OCI-M2 (cell line): ENCODE measurements around the gene TIAM2.

Source experiments
- DNase-seq: peaks from one replicate; lab custom pipeline; 2025; ENCODE audit not compliant: unreplicated experiment; lab: John Stamatoyannopoulos, UW

The TIAM2 gene

DNA sequence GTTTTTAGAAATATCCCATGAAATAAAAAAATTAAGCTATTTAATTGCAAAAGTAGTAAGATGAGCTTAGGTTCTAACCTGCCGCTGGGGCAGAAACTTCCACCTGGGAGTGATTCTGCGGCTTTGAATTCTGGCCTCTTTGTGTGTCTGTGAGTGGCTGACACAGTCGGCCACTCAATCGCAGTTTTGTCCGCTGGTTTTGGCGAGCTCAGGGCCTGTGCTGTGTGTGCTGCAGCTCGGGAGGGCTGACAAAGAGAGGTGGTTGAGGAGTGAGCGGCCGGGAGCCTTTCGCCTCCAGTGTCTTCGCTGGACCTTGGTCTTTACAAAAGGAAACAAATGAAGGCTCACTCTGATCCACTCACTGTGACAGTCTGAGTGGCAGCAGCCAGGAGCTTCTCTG lies 128.4 kb downstream of the TIAM2 start:
- DNase-seq: no peak

DNA sequence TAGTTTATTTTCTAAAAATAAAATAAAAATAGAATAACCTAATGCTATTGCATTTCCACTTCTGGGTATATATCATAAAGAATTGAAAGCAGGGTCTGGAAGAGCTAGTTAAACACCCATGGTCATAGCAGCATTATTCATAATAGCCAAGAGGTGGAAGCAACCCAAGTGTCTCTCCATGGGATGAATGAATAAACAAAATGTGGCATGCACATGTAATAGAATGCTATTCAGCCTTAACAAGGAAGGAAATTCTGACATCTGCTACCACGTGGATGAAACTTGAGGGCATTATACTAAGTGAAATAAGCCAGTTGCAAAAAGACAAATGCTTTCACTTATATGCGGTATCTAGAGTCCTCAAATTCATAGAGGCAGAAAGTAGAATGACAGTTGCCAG lies 130.8 kb downstream of the TIAM2 start:
- no peak for DNase-seq

GRCh38 chr6:155126727-155127439 lies 131.8 kb downstream of the TIAM2 start:
- DNase-seq: no peak

DNA sequence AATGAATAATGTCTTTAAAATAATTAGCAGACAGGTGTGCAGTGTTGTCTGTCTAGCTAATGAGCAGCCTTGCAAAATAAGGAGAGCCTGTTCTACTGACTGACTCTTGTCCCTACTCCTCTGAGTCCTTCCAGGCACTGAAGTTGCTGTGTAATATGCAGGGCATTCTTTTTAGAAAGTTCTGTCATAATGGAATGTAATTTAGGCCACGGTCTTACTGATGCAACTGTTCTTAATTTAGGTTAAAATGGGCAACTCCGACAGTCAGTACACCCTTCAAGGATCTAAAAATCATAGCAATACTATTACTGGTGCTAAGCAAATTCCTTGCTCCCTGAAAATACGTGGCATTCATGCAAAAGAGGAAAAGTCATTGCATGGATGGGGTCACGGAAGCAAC lies 133.9 kb downstream of the TIAM2 start:
- no peak for DNase-seq

DNA sequence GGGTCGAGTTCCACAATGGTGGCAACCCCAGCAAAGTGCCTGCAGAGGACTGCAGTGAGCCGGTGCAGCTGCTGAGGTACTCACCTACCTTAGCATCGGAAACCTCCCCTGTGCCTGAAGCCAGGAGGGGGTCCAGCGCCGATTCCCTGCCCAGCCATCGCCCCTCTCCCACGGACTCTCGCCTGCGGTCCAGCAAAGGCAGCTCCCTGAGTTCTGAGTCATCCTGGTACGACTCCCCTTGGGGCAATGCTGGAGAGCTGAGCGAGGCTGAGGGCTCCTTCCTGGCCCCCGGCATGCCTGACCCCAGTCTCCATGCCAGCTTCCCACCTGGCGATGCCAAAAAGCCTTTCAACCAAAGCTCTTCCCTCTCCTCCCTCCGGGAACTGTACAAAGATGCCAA lies 134.6 kb downstream of the TIAM2 start:
- DNase-seq: no peak

GRCh38 chr6:155130161-155130853 lies 135.2 kb downstream of the TIAM2 start:
- no peak for DNase-seq

- DNase-seq: no peak
Observed at GRCh38 chr6:155132617-155133016, 137.5 kb downstream of the TIAM2 start.

DNA sequence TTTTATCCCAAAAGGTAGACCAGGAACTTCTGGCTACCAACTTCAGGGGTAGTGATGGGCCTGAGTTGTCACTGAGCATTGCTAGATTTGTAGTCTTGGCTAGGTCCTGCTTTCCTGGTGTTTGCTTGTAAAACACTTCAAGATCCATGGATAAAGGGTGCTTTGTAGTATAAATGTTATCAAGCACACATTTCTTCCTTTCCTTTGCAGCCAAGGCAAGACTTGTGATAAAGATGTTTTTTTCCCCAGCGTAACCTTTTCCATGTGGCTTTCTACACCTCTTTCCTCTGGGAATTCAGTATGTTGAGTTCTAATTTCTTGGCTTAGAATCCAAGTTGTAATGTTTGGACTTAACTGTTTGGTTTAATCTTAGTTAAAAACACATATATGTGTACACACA lies 145.9 kb downstream of the TIAM2 start:
- DNase-seq: no peak

GRCh38 chr6:155141512-155141911 lies 146.4 kb downstream of the TIAM2 start:
- no peak for DNase-seq

DNA sequence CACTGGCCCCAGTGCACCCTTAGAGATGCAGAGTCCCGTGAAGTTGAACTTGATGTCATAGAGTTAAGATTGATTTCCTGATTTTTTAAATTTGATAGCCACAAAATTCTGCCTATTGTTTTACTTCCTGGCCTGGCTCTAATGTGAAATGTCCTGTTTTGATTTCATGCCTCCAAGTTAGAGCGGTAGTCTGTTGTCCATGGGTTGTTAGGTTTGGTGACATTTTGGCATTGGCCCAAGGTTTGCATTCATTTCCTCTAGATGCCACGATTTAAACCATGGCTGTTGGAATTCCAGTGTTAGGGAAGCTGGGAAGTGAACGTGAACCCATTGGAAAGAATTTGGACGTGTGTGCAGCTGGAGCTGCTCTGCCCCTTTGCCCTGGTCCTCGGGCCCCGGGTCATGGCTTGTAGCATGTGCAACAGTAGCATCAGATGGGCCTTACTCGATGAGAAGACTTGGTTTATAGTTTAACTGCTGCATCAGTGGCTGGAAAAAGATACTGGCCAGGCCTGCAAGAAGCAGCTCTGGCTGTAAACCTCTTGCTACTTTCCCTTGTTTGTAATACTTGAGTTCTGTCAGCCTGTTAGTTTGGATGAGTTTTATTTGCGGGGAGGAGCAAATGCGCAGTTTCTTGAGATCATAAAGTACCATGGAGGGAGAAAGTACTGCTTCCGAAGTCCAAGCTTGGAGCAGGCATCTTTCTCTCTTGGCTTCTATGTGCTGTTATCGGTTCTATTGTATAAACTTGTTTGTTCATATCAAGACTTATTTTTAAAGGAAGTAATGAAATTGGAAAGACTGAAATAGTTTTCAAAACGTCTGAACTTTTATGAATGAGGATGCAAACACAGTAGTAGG lies 147.3 kb downstream of the TIAM2 start:
- DNase-seq: no peak

- no peak for DNase-seq
Observed at GRCh38 chr6:155143029-155143577, 148.0 kb downstream of the TIAM2 start.

DNA sequence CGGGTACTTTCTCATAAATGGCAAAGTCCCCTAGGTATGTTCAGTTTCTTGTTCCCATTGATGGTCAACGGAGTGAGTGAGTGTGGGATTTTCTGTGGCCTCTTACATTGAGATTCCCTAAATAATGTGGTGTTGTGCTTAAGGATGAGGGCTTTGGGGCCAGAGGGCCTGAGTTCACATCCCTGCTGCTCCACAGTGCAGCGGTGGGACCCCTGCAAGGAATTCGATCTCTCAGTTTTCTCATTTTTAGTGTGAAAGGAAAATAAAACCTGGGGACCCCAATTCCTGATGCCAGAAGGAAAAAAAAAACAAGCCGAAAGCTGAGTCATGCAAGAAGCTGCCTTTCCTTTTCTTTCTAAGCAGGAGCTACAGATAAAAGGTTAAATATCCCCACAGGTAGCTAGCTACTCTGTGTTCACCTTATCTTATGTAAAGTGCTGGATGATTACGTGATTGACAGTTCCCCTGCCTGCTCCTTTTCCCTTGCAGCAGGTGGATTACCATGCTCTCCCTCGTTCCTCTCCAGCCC lies 148.5 kb downstream of the TIAM2 start:
- no peak for DNase-seq

GRCh38 chr6:155146205-155146604 lies 151.1 kb downstream of the TIAM2 start:
- no peak for DNase-seq

DNA sequence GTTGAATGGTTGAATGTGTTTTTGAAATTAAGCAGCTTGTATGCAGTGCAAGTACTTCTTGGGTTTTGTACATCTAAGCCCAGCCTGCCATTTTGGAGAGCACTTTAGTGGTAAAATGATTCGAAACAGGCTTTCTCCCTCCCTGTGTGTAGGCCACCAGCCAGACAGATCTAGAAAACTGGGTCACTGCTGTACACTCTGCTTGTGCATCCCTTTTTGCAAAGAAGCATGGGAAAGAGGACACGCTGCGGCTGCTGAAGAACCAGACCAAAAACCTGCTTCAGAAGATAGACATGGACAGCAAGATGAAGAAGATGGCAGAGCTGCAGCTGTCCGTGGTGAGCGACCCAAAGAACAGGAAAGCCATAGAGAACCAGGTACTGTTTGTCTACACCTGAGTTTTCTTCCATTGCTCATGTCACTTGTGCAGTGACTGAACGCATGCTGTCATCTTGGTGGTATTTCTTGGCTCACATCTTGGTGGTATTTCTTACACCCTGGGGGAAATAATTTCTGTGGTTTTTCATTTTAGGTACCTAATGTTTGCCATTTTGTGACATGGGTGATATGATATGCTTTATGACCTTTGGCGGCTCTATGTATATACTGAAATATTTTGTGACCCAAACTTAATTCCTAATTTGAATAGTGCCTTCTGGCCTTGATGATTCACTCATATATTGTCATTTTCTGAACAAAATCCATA lies 153.0 kb downstream of the TIAM2 start:
- no peak for DNase-seq

GRCh38 chr6:155150967-155151671 lies 156.0 kb downstream of the TIAM2 start:
- DNase-seq: no peak

DNA sequence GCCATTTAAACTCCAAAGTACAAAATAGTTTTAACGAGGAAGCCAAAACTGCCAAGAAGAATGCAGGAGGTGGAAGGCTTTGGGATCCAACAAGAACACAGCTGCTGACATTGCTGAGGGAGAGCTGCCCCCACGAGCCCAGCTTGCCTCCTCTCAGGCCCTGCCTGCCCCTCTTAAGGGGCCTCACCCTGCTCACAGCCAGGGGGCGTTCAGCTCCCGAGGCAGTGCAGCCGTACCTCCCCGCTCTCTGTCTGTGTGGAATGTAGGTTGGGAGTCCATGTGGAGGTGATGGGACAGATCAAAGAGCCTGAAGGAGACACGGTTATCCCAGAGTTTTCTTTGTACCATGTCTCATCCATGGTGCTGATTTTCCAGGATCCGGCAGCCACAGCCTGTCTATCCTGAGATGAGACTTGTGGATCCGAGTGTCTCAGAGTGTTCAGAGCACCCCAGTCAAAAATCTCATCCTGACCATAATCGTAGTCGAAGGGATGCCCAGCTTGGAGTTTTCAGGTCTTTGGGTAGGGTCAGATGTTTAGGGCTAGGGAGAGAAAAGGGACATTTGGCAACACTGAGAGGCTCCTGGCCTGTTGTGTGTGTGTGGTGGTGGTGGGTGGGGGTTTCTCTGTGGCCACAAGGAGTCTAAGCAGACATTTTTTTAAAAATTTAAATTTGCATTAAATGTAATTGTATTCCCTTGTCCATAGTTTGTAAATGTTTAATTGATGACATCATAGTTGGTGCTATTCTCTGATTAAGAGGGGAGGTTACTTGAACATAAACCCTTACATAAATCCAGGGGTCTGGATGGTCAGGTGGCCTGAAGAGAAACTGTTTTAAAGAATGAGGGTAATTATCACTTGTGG lies 157.3 kb downstream of the TIAM2 start:
- no peak for DNase-seq

DNA sequence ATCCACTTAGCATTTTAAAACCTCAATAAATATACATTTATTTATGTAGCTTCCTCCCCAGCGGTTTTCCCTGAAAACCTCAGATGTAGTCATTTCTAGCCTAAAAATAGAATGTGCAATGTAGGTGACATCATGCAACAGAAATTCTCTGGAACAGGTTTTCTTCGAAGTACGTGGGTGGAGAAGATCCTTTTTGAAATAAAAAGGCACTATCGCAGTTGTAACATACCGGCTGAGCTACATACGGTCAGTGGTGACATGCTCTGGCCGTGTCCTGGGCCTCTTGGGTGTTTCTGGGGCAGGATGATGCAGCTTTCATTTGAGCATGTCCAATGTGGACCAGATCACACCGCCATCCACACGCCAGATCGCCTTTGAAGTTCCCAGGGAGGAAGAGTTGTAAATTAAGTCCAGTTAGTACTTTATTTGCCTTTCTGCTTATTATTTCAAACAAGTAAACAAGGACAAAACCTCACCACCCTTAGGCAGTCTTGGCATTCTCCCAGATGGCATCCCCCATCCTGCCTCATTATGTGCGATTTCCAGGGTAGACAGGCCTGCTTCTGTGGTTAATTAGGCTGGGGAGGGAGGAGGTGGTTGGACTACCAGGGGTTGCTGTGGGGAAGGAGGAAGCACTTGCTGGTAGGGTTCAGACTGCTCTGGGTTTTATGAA lies 159.2 kb downstream of the TIAM2 start:
- DNase-seq: no peak

DNA sequence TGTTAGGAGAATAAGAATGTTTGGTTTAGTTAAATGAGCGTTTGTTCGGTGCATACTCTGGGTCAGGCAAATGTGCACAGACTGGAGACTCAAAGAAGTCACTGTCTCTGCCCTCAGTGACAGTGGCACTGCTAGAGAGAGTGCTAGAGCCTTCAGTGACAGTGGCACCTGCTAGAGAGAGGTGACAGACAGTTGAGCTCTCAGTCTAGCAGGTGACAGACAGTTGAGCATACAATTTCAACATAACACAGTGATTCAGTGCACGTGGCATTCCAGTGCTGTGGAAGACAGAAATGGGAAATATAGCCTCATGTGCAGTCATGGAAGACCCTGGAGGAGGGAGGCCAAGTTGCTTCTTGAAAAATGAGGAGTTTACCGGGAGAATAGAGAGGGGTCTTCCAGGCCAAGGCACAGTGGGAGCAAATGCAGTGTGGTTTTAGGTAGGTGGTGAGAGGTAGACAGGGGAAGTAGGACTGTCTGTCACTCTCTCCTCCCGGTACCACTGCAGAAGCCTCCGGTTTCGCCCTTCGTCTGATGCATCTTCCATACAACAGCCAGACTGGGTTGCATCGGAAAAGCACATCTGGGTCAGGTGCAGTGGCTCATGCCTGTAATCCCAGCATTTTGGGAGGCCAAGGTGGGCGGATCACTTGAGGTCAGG lies 160.8 kb downstream of the TIAM2 start:
- no peak for DNase-seq
